ENCODE measurements around the gene PPP1R15B.

The PPP1R15B gene

GRCh38 chr1:204367193-204367858, 44.3 kb downstream of the PPP1R15B start:
- no peak for DNase-seq (ENCODE audit: low read depth)

- no peak for DNase-seq (ENCODE audit: low read depth)
These were observed 44.9 kb downstream of the PPP1R15B start for GRCh38 chr1:204366759-204367158.

DNA sequence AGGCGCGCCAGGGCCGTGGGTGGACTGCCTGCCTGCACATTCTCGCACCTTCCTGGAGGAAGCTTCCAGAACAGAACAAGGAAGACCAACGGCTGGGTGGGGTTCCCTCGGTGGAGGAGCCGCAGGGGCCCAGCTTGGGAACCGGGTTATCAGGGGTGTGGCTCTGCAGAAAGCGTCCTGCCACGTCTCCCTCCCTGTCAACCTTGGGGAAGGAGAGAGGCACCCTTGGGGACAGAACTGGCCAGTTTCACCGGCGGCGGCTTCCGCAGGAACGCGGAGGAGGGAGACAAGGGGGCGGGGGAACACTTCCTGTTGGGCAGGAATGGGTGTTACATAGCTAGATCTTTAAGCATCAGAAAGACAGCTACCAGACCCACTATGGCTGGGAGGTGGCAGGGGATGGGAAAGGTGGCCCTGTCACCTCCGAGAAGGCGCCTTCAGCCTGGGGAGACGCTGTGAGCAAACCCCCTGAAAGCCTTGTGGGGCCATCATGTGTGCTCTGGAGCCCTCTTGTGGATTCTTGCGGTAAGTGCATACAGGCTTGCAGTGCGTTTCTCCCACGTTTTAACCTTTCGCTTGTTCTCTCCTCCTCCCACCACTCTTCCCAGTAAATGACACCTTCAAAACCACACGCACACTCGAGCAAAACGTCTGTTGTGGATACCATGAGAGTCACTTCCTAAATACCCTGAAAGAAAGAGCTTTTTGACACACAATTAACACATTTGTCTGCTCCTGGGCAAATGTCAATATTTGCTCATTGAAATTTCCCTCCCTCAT, 48.1 kb downstream of the PPP1R15B start:
- DNase-seq (ENCODE audit: low read depth), result peak; percentile 60

DNA sequence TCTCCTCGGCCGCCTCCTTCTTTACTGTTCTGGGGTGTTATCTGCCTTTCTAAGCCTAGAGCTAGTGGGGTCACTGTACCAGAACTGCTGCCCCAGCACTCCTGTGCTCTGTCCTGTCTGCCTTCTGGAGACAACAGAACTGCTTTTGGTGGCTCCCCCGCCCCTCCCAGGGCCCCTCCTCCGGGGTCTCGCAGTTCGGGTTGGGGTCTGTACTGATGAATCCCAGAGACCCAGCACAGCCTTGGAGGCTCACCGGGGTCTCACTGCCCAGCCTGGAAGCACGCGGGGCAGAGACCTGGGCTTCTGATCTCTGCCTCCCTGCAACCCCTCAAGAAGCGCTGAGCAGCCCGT, 48.7 kb downstream of the PPP1R15B start:
- no peak for DNase-seq (ENCODE audit: low read depth)

DNA sequence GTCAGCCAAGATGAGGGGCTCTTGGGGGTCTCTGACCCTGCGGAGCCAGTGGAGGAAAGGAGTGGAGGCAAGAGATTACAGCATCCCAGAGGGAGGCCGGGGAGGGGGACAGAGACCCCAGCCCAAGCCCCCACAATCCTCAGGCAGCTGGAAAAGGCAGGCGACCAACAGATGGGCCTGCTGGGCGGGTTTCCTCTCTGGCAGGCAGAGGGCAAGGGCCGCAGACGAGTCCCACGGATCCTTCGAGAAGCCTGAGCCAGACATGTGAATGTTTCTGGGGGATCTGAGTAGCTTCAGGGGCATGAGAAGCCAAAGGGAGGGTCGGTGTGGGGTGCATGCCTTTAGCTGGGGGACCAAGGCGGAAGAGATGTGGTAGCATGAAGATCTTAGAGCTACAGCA, 49.8 kb downstream of the PPP1R15B start:
- DNase-seq (ENCODE audit: low read depth), result no peak

GRCh38 chr1:204361341-204361771, 50.3 kb downstream of the PPP1R15B start:
- no peak for DNase-seq (ENCODE audit: low read depth)

DNA sequence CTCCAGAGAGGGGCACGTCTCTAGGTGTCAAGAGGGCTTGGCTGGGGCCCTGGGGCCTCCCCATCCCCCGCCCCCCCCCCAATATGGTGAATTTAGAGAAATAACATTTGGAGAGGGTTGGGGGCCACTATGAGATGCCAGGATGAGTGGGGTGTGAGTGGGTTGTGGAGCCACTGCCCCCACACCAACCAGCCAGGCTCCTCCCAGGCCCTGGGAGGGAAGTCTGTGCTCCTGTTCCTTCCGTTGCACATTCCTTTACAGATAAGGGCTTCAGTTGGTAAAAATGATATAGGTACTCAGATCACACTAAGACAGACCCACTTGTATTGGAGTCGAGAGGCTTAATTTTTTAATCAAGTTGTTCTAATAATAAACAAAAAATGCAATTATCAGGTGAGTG, 51.3 kb downstream of the PPP1R15B start:
- no peak for DNase-seq (ENCODE audit: low read depth)

- no peak for DNase-seq (ENCODE audit: low read depth)
These were observed 52.0 kb downstream of the PPP1R15B start, which contains the start of gene PLEKHA6 for GRCh38 chr1:204359474-204360255. Gene PLEKHA6 (minus strand): TSS chr1:204359929. CDS start chr1:204273727, 86,202 bp downstream.

- no peak for DNase-seq (ENCODE audit: low read depth)
These were observed 52.5 kb downstream of the PPP1R15B start for GRCh38 chr1:204359131-204359473.

GRCh38 chr1:204358605-204359004, 53.0 kb downstream of the PPP1R15B start:
- no peak for DNase-seq (ENCODE audit: low read depth)

DNA sequence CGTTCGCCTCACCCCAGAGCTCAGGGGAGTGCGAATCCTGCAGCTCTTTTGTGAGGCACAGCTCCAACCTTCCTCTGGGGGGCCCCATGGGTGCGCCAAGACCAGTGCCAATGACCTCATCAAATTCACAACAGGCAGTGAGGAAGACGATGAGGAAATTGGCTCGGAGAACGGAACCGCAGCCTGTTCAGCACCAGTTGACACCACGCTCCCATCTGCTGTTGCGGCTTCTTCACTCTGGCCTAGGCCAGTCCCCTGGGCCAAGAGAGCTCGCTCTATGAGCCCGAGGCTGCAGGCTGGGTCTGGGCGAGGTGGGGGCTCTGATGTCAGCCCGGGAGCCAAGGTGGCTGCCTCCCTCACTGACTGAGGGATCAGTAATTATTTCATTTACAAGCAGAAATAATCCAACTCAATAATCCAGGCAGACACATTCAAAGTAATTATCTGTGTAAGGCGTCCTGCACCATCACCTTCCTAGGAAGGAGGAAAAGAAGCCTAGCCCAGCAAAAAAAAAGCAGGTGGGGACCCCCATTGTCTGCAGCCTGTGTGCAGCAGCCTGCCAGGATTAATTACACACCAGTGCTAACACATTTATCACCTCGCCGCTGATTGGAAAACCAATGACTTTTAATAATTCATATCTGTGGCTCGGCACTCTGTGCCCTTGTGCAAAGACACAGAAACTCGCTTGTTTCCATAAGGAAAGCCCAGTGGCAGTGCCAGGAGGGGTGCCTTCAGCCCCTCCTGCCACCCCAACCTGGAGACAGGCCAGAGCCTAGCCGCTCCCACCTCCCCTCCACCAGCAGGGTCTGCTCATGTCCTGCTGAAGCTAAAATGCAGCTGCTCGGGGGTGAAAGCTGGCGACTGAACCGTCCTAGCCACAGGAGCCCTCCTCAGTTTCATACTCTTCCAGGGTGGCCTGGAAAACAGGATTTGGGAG, 53.8 kb downstream of the PPP1R15B start:
- DNase-seq (ENCODE audit: low read depth), result no peak

- DNase-seq (ENCODE audit: low read depth), result no peak
These were observed 54.6 kb downstream of the PPP1R15B start for GRCh38 chr1:204356997-204357396.

DNA sequence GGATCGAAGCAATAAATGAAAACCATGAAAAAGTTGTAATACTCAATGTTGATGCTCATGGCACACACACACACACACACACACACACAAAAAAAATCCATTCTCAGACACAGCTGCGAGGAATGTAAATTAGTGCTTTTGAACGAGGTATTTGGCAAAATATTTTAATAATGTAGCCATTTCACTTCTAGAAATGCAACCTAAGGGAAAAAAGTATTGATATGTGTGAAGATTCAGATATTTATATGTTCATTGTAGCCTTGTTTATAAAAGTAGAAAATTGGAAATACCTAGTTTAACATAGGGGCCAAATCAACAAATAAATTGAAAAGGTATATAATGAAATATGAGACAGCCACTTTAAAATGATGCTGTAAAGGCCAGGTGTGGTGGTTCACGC, 55.7 kb downstream of the PPP1R15B start:
- DNase-seq (ENCODE audit: low read depth), result no peak

GRCh38 chr1:204354579-204354978, 57.0 kb downstream of the PPP1R15B start:
- DNase-seq (ENCODE audit: low read depth), result no peak
